Measurements from ENCODE around the gene DPPA4. TPM values are rescaled to one million over a fixed set of nuclear protein-coding genes. Genes with fewer than 3 reads are reported as not detected.

The DPPA4 gene
- polyA plus RNA-seq, 1 of the 3 experiments (the other 2 are of a cell fraction) = not detected

Small RNA genes lying within 50 kb of the gene (small RNA-seq; reads per million reads assigned to genes)
- gene AC124945.1 = 0 to 3.4 (median 0) reads per million in 7 experiments
- gene RF00017 = 0 reads per million in 7 experiments

Other genes with a start within 250 kb of the DPPA4 start
- gene MORC1, start 219.4 kb downstream of the DPPA4 start, polyA plus RNA-seq (2012; rRNA removed) = not detected in 2 replicates
- not detected in 2 replicates for gene C3orf85, start 200.8 kb downstream of the DPPA4 start, polyA plus RNA-seq (2012; rRNA removed)
- not detected in 2 replicates for gene DPPA2, start 21.0 kb downstream of the DPPA4 start, polyA plus RNA-seq (2012; rRNA removed)

Measured in SK-N-SH (cell line).